Cardiac fibroblast (primary cell): ENCODE results near the gene ASXL2.
A peak's percentile ranks its signal among the peaks of the same experiment; 100 is the strongest.
"Not testable (repeated sequence)": the region's sequence is repeated elsewhere in the genome, so short reads cannot be mapped to it uniquely, and the experiment has no call there.

Experiments
- DNase-seq, 2 donors: peaks; one replicate each; pipeline versions ENCODE4 v3.0.0 to v3.0.0-alpha.2; 2010; ENCODE audit warnings: low read depth in 2 of 2
- H3K4me3 ChIP-seq, 2 donors: replicated peaks in 1 of 2; 1 replicate in 1 of 2; 2 replicates in 1 of 2; pipeline ENCODE4 v1.5.1; 2011; ENCODE audit warnings: low read depth in 2 of 2, low read length in 2 of 2, mild to moderate bottlenecking in 2 of 2, moderate library complexity in 1 of 2
- TF ChIP-seq, protein P1 (sequence below): IDR thresholded peaks from one replicate; pipeline ENCODE4 v1.5.1; 2011; ENCODE audit warnings: low read depth, mild to moderate bottlenecking, low read length, inconsistent platforms

ASXL2 gene

DNA sequence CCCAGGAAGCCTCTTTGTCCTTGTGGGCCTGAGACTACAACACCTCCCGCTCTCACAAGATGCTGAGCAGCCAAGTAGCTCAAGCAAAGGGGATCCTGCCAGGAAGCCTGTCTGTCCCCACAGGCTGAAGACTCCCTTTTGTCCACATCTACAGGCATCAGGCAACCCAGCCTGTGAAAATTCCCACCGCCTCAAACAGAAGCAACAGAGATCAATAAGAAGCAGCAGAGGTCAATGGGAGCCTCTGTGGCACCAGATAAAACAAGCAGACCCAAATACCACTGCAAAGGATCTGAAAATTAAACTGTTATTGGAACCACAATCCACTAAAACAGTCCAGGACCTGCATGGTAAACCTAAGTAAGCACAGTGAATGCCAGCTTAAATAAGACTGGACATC, 48.5 kb downstream of the ASXL2 start:
- H3K4me3 ChIP-seq, result no peak overlapping the region
- DNase-seq, result no peak
- TF ChIP-seq, protein P1, sequence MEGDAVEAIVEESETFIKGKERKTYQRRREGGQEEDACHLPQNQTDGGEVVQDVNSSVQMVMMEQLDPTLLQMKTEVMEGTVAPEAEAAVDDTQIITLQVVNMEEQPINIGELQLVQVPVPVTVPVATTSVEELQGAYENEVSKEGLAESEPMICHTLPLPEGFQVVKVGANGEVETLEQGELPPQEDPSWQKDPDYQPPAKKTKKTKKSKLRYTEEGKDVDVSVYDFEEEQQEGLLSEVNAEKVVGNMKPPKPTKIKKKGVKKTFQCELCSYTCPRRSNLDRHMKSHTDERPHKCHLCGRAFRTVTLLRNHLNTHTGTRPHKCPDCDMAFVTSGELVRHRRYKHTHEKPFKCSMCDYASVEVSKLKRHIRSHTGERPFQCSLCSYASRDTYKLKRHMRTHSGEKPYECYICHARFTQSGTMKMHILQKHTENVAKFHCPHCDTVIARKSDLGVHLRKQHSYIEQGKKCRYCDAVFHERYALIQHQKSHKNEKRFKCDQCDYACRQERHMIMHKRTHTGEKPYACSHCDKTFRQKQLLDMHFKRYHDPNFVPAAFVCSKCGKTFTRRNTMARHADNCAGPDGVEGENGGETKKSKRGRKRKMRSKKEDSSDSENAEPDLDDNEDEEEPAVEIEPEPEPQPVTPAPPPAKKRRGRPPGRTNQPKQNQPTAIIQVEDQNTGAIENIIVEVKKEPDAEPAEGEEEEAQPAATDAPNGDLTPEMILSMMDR, result no peak

DNA sequence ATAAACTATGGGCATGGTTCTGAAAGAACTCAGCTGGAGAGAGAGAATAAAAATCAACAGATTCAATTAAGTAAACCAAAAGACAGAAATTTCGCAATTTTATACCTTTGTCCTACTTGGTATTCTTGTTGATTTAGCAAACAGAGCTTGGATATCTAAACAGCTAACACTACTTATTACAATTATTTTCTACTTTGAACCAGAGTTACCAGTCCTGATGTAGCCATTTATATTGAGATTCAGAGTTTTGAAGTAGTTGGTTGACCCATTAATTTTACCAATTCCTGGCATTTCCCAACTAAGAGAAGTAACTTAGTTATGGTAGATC, 48.9 kb downstream of the ASXL2 start:
- H3K4me3 ChIP-seq, result no peak overlapping the region
- TF ChIP-seq, protein P1, result no peak

DNA sequence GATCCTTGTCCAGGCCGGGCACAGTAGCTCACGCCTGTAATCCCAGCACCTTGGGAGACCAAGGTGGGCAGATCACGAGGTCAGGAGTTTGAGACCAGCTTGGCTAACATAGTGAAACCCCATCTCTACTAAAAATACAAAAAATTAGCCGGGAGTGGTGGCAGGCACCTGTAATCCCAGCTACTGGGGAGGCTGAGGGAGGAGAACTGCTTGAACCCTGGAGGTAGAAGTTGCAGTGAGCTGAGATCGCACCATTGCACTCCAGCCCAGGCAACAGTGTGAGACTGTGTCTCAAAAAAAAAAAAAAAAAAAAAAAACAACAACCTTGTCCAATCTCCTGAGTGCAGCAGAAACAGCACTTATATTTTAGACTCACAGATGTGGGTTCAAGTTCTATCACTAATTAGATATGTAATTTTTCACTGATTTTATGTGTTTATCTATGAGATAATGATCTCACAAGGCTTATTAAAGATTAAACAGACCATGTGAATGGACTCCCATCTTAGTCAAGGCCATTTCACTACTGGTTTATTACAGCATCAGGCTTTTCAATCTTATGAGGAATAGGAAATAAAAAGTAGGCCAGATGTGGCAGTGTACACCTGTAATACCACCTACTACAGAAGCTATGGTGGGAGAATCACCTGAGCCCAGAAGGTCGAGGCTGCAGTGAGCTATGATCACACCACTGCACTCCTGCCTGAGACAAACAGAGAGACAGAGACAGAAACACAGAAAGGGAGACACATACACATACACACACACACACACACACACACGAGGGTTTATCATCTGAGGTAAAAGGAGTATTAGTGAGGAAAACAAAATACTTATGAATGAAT, 49.5 kb downstream of the ASXL2 start:
- DNase-seq, H3K4me3 ChIP-seq: not testable (repeated sequence)

More for the DNA sequence above, 48.9 kb downstream of the ASXL2 start:
- peak; percentile 18 to 45 for DNase-seq

DNA sequence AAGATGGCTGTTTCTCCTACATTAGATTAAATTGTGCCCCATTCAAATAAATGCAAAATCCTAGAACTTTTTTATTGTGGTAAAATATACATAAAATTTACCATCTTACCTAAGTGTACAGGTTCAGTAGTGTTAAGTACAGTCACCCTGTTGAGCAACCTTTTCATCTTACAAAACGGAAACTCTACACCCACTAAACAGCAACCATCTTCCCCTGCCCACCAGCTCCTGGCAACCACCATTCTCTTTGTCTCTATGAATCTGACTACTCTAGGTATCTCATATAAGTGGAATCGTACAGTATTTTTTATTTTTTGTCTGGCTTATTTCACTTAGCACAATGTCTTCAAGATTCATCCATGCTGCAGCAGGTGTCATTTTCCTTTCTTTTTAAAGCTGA, 53.0 kb downstream of the ASXL2 start:
- no peak overlapping the region for H3K4me3 ChIP-seq
- DNase-seq, result no peak
- TF ChIP-seq, protein P1, result no peak

DNA sequence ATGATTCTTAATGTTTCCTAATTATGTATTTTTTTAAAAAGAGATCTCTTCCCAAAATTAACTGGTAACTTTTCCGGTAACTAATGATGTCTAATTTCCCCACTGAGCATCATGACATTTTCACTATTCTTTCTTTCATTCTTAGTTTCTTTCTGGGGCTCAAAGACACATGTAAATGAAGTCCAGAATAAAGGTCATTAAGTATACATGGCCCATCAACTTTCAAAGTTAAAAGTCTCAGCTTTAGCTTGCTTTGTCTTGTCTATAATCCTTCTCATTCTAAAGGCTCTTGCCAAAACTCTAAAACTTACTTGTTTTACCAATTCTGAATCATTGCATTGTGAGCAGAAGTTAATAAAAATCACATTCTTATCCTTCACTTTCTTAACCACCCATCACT, 53.6 kb downstream of the ASXL2 start:
- DNase-seq, result no peak
- TF ChIP-seq, protein P1, result no peak
- no peak overlapping the region for H3K4me3 ChIP-seq

DNA sequence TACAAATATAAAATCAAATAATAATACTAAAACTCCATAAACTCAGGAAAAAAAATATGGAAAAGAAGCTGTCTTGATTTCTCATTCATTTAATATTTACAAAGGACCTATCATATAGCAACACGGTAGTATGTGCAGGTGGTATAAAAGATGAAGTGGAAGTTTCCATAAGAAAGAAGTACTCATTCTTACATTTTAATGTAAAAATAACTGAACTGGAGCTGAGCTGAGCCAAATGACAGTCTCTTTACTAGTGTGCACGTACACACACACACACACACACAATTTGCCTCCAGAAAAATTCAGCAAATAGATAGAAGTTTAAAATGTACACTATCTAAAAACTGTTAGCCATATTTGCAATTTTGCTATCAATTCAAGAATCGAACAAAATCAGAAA, 54.1 kb downstream of the ASXL2 start:
- TF ChIP-seq, protein P1, result no peak
- DNase-seq, result no peak

DNA sequence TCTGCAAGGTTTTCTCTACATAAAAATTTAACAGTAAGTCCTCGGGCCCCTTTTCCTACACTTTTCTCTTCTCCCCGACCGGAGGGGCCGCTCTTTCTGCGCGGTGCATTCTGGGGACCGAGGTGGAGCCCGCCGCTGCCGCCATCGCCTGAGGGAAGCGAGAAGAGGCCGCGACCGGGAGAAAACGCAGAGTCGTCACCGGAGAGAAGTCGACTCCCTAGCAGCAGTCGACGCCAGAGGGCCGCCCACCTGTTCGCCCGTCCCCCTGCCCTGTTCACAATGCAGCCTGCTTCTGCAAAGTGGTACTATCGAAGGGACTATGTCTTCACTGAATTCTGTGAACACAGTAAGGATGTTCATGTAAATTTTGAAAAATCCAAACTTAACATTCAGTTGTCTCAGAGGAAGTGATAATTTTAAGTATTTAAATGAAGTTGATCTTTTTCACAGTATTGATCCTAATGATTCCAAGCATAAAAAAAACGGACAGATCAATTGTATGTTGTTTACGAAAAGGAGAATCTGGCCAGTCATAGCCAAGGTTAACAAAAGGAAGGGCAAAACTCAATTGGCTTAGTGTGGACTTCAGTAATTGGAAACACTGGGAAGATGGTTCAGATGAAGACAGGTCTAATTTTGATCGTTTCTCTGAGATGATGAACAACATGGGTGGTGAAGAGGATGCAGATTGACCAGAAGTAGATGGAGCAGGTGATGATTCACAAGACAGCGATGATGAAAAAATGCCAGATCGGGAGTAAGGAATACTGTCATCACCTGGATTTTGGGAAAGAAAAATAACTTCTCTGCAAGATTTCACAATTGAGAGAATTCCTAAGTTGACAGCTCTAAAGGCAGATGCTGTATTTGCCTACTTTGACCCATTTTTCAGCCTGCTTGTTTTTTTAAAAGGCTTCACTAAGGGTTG, 55.8 kb downstream of the ASXL2 start:
- H3K4me3 ChIP-seq, result no peak overlapping the region
- TF ChIP-seq, protein P1, result no peak
- peak; percentile 7 to 10 for DNase-seq

More for the DNA sequence above, 54.1 kb downstream of the ASXL2 start:
- H3K4me3 ChIP-seq, result no peak overlapping the region
